Suppressor macrophage treated with lipopolysaccharide for 1 hour (primary cell): Measurements from ENCODE around the gene EIF3J.

ENCODE experiments used
- DNase-seq, 3 donors: peaks; one replicate each; pipeline ENCODE4 v3.0.0-alpha.2; 2020 to 2022

The EIF3J gene

DNA sequence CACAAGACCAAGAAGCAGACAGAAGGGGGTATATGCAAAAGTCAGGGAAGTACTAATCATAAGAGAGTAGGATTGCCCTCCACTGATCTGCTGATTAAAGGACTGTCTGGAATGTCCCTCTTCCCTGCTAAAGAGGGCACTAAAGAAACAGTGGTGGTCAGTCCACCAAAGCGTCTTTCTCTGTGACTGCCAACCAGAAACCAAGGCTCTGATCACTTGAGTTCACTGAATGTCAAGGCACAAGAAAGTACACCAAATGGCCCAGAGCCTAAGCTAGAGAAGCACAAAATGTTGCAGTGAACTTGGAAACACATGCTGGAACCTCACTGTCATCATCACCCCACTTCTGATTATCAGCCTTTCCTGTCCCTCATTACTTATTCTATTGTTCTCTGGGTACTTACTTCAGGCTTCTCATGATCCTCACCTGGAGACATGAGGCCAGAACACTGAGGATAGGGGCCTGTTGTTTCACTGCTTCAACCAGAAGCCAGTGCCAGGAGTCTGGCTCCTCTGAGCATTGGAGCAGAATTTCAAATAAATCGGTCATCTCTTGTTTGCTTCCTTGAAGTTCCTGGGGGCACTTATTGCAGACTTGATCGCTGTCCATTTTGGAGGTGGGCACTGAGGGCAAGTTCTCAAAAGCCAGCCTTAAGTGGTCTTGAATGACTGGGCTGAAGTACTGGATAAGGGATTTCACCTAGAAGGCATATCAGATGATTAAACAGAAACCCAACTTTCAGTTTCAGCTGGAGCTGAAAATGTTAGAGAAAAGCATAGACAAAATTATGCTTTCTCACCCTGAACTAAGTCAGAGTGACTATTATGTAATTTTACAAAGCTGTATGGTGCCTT, 58.9 kb downstream of the EIF3J start:
- DNase-seq, result no peak

DNA sequence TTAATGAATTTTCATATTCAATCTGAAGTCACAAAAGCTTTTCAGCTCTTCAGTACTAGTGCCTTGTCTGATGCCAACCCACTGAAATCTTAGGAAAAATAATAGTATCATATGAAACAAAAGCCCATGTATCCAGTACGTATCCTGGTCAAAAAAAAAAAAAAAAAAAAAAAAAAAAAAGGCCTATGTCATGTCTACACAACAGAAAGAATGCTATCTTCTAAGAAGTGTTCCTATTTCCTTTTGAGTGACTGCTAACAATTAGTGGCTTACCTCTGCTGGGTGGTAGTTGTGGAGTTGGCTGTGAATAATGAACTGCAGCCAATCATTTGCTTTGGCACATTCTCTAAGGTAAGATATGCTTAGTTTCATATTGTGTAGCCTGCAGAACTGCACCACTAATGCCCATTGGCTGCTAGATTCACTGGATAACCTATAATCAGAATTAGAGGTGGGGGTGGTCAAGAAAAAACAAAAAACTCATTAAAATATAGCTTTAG, 59.6 kb downstream of the EIF3J start:
- DNase-seq, result no peak

DNA sequence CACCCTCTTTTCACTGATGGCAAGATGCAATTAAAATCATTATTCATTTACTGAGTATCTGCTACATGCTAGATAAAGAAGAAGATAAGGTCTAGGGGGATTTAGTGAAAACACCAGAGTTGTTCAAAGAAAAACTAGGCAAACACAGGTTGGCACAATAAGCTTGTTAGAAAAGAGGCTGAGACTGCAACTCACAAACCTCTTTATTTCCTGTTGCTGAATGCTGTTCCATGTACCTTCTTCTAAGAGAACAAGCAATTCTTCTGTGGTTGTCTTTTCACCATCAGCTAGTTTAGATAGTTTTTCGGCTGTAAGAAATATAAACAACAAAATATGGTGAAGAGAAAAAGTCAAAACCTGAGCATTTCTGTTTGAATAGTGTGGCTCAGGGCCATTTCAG, 61.1 kb downstream of the EIF3J start:
- no peak for DNase-seq

DNA sequence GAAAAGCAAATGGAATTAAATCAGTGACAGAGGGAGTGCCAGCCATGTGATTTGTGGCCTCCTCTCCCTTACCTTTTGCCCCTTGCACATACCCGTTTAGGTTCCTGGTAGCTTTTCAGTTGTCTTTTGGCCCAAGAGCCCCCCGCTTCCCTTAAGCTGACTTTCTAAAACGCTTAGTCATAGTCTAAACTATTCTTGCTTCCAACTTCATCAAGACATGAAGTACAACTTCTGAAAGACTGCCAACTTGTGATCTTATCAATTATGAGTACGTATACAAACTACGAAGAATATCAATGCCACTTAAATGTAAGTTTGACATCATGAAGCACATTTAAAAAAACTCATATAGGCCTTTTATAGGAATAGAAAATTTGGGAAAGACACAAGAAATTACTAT, 61.9 kb downstream of the EIF3J start:
- no peak for DNase-seq

DNA sequence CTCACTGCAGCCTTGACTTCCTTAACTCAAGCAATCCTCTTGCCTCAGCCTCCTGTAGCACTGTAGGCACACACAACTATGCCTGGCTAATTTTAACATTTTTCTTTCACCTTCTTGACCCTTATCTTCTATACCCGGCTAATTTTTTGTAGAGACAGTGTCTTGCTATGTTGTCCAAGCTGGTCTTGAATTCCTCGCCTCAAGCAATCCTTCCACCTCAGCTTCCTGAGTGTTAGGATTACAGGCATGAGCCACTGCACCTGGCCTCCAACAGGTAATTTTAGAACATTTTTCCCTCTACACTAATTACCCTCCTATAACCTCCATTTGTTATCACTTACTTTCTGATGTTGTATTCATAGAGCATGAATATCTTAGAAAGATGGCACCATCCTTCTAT, 66.2 kb downstream of the EIF3J start:
- DNase-seq, result no peak

DNA sequence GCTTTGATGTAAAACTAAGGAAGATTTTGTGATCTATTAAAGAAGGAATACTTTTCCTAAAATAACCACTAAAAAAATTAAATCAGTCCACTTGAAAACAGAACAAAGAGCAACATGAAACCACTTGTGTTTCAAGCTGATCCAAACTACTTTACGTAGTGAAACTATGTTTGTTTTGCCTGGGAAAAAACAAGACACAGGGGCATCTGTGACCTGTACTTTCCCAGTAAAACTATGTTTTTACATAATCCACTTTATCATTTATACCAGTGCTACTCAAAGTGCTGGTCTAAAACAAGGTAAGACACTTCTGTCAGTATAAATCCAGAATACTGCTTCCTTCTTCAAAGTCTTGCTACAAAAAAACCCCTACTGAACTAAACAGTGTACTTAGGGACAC, 69.8 kb downstream of the EIF3J start:
- no peak for DNase-seq
